Liver (tissue), 9 donors: ENCODE results near the gene OLA1. TPM values are rescaled to one million over a fixed set of nuclear protein-coding genes. Genes with fewer than 3 reads are reported as not detected.

ENCODE experiments used
- DNase-seq: peaks from one replicate; pipeline ENCODE4 v3.0.0-alpha.2; 2017; ENCODE audit warnings: low spot score
- H3K27ac ChIP-seq, 2 donors: one replicate each; pipeline ENCODE4 v1.7.0; 2013; ENCODE audit warnings: inconsistent platforms in 2 of 2, low read length in 2 of 2, control low read depth in 1 of 2, low read depth in 1 of 2, mild to moderate bottlenecking in 1 of 2
- H3K27me3 ChIP-seq, 4 donors: one replicate each; pipeline versions ENCODE4 v1.6.1 to v1.7.0; 2013; ENCODE audit warnings: low read length in 3 of 4, inconsistent platforms in 1 of 4, mild to moderate bottlenecking in 1 of 4, moderate library complexity in 1 of 4; ENCODE audit not compliant: control insufficient read depth in 4 of 4, insufficient read depth in 4 of 4
- H3K36me3 ChIP-seq, 4 donors: one replicate each; pipeline versions ENCODE4 v1.6.1 to v1.7.0; 2013; ENCODE audit warnings: low read length in 3 of 4, mild to moderate bottlenecking in 3 of 4, low read depth in 1 of 4, moderate library complexity in 1 of 4; ENCODE audit not compliant: control insufficient read depth in 4 of 4, insufficient read depth in 3 of 4
- H3K4me1 ChIP-seq, 4 donors: one replicate each; pipeline versions ENCODE4 v1.6.1 to v1.7.0; 2013; ENCODE audit warnings: low read length in 3 of 4, mild to moderate bottlenecking in 3 of 4, moderate library complexity in 1 of 4; ENCODE audit not compliant: control insufficient read depth in 4 of 4, insufficient read depth in 4 of 4
- H3K4me3 ChIP-seq, 3 donors: one replicate each; pipeline versions ENCODE4 v1.6.1 to v1.7.0; 2013; ENCODE audit warnings: low read length in 3 of 3, control low read depth in 1 of 3, low read depth in 1 of 3, mild to moderate bottlenecking in 1 of 3
- H3K9ac ChIP-seq, 2 donors: one replicate each; pipeline ENCODE4 v1.7.0; 2013; ENCODE audit warnings: low read length in 2 of 2, mild to moderate bottlenecking in 2 of 2, moderate library complexity in 2 of 2, control low read depth in 1 of 2, low read depth in 1 of 2
- H3K9me3 ChIP-seq, 4 donors: one replicate each; pipeline versions ENCODE4 v1.6.1 to v1.7.0; 2013; ENCODE audit warnings: low read length in 3 of 4; ENCODE audit not compliant: control insufficient read depth in 4 of 4
- ATF3 ChIP-seq: IDR thresholded peaks from 2 replicates; pipeline ENCODE4 v1.6.1; 2016; ENCODE audit warnings: antibody characterized with exemption
- CTCF ChIP-seq: fragments of 150-350 bp; IDR thresholded peaks from 2 replicates; pipeline ENCODE4 v1.5.1; 2017; ENCODE audit warnings: improper control_type of control experiment, low read depth, low read length; ENCODE audit not compliant: missing input control
- EGR1 ChIP-seq, 2 donors: IDR thresholded peaks; 2 replicates each; pipeline ENCODE4 v1.6.1; 2016 to 2018; ENCODE audit warnings: antibody characterized with exemption in 2 of 2, low read depth in 2 of 2
- FOXA1 ChIP-seq: IDR thresholded peaks from 2 replicates; pipeline ENCODE4 v1.6.1; 2016; ENCODE audit warnings: antibody characterized with exemption
- FOXA2 ChIP-seq: IDR thresholded peaks from 2 replicates; pipeline ENCODE4 v1.6.1; 2016; ENCODE audit warnings: antibody characterized with exemption
- GABPA ChIP-seq, 2 donors: IDR thresholded peaks in 1 of 2; conservative IDR thresholded peaks in 1 of 2; 2 replicates each; pipeline ENCODE4 v1.6.1; 2016; ENCODE audit warnings: antibody characterized with exemption in 2 of 2, mild to moderate bottlenecking in 1 of 2, moderate library complexity in 1 of 2
- HNF4A ChIP-seq, 2 donors: conservative IDR thresholded peaks; 2 replicates each; pipeline ENCODE4 v1.6.1; 2016; ENCODE audit warnings: antibody characterized with exemption in 2 of 2, mild to moderate bottlenecking in 2 of 2
- HNF4G ChIP-seq: IDR thresholded peaks from 2 replicates; pipeline ENCODE4 v1.6.1; 2016; ENCODE audit warnings: antibody characterized with exemption
- JUND ChIP-seq, 2 donors: IDR thresholded peaks; 2 replicates each; pipeline ENCODE4 v1.6.1; 2016; ENCODE audit warnings: antibody characterized with exemption in 2 of 2
- MAX ChIP-seq: IDR thresholded peaks from 2 replicates; pipeline ENCODE4 v1.6.1; 2016; ENCODE audit warnings: antibody characterized with exemption
- NR2F2 ChIP-seq: IDR thresholded peaks from 2 replicates; pipeline ENCODE4 v1.6.1; 2016; ENCODE audit warnings: antibody characterized with exemption
- RAD21 ChIP-seq, 2 donors: IDR thresholded peaks; 2 replicates each; pipeline ENCODE4 v1.6.1; 2016; ENCODE audit warnings: antibody characterized with exemption in 2 of 2, mild to moderate bottlenecking in 2 of 2
- REST ChIP-seq: IDR thresholded peaks from 2 replicates; pipeline ENCODE4 v1.6.1; 2016; ENCODE audit warnings: antibody characterized with exemption, mild to moderate bottlenecking
- RXRA ChIP-seq, 2 donors: IDR thresholded peaks; 2 replicates each; pipeline ENCODE4 v1.6.1; 2017 to 2018; ENCODE audit warnings: antibody characterized with exemption in 2 of 2, mild to moderate bottlenecking in 1 of 2
- SP1 ChIP-seq: IDR thresholded peaks from 2 replicates; pipeline ENCODE4 v1.6.1; 2018; ENCODE audit warnings: antibody characterized with exemption, mild to moderate bottlenecking
- TAF1 ChIP-seq: conservative IDR thresholded peaks from 2 replicates; pipeline ENCODE4 v1.6.1; 2016; ENCODE audit warnings: antibody characterized with exemption, mild to moderate bottlenecking
- YY1 ChIP-seq: IDR thresholded peaks from 2 replicates; pipeline ENCODE4 v1.6.1; 2016; ENCODE audit warnings: antibody characterized with exemption, mild to moderate bottlenecking
- ZBTB33 ChIP-seq: IDR thresholded peaks from 2 replicates; pipeline ENCODE4 v1.6.1; 2016; ENCODE audit warnings: antibody characterized with exemption
- WGBS: extraction: QIAGEN DNeasy Blood & Tissue Kit; methylation state at CpG from one replicate; pipeline ENCODE4 v1.1.7; 2013; 5-methylcytosine and 5-hydroxymethylcytosine counted together
- polyA plus RNA-seq, 2 donors: library from polyadenylated mRNA; stranded (reverse) in 1 of 2; unstranded in 1 of 2; fragments of 200-250 nt in 1 of 2; fragments of >200 nt in 1 of 2; fragmentation: Nextera tagmentation in 1 of 2; extraction: Ambion mirVana in 1 of 2; gene quantifications; one replicate each; pipeline versions ENCODE4 v1.2.1 to v1.2.3, GENCODE V29; 2013 to 2015
- total RNA-seq, 2 donors: library from RNA; depleted of rRNA; stranded (reverse); fragments of >200 nt; gene quantifications; one replicate each; pipeline ENCODE4 v1.2.3, GENCODE V29; 2014
- donor health status: healthy.
- donor health status: healthy.
- donor health status: healthy.
- donor health status: healthy.
- donor health status: healthy.

OLA1 gene
- total and polyA plus RNA-seq, 4 donors = 23.4 to 38.1 (median 32.3) TPM

- Histone ChIP-seq H3K9ac (no peak overlapping the region), H3K4me3 (no peak overlapping the region), H3K9me3 (no peaks in the 10 kb centered on the region), H3K36me3 (no peaks in the 10 kb centered on the region), H3K27ac (peak overlapping the region; percentile 55 to 70), H3K27me3 (no peaks in the 10 kb centered on the region), H3K4me1 (peaks cover 0 to 5% (median 1%) of the 10 kb centered on the region in 4 donors)
- TF ChIP-seq HNF4A (conservative IDR thresholded peaks at IDR 0.05) (no peak), ZBTB33 (no peak), REST (no peak), CTCF (no peak), ATF3 (no peak), NR2F2 (no peak), YY1 (no peak), RXRA (IDR thresholded peaks at IDR 0.05) (no peak), EGR1 (IDR thresholded peaks at IDR 0.05; ENCODE audit: low read depth in 2 of 2) (no peak), GABPA (IDR thresholded peaks at IDR 0.05 in 1 of 2, conservative IDR thresholded peaks at IDR 0.05 in 1 of 2) (no peak), JUND (IDR thresholded peaks at IDR 0.05) (no peak), MAX (no peak), SP1 (no peak), FOXA2 (no peak), HNF4G (no peak), RAD21 (IDR thresholded peaks at IDR 0.05) (no peak), TAF1 (no peak), FOXA1 (no peak)
- WGBS = 91% methylated on average over 23 of the region's 23 CpGs
- no peak for DNase-seq
These were observed 222.0 kb downstream of the OLA1 start for GRCh38 chr2:174026122-174026845.
